HG03025 (cell line): ENCODE measurements around the gene THOC6.
"Not testable (repeated sequence)": the region's sequence is repeated elsewhere in the genome, so short reads cannot be mapped to it uniquely, and the experiment has no call there.

ENCODE experiments used
- ATAC-seq: cut with Tn5 transposase; IDR thresholded peaks from one replicate; pipeline ENCODE4 v1.9.1; 2021; ENCODE audit warnings: mild to moderate bottlenecking, moderate library complexity; ENCODE audit not compliant: unreplicated experiment, low FRiP score

THOC6 gene

GRCh38 chr16:3052571-3053329 is 28.9 kb downstream of the THOC6 start:
- ATAC-seq = not testable (repeated sequence)

- not testable (repeated sequence) for ATAC-seq
Observed at GRCh38 chr16:3053330-3053710, 29.5 kb downstream of the THOC6 start.

GRCh38 chr16:3054965-3055733 is 31.3 kb downstream of the THOC6 start:
- no peak for ATAC-seq

- not testable (repeated sequence) for ATAC-seq
Observed at GRCh38 chr16:3055734-3056115, 31.9 kb downstream of the THOC6 start.

- ATAC-seq = no peak
Observed at GRCh38 chr16:3056336-3057180, 32.7 kb downstream of the THOC6 start.

- no peak for ATAC-seq
Observed at GRCh38 chr16:3057181-3058138, 33.6 kb downstream of the THOC6 start.

- ATAC-seq = no peak
Observed at GRCh38 chr16:3058139-3059030, 34.5 kb downstream of the THOC6 start.

GRCh38 chr16:3059041-3059722 is 35.3 kb downstream of the THOC6 start:
- ATAC-seq = peak; percentile 59

GRCh38 chr16:3059723-3060242 is 35.9 kb downstream of the THOC6 start:
- ATAC-seq = peak; percentile 28

- ATAC-seq = no peak
Observed at GRCh38 chr16:3060339-3061127, 36.7 kb downstream of the THOC6 start.

GRCh38 chr16:3062553-3062952 is 38.7 kb downstream of the THOC6 start:
- no peak for ATAC-seq

GRCh38 chr16:3063625-3064386 is 40.0 kb downstream of the THOC6 start:
- ATAC-seq = no peak

GRCh38 chr16:3065069-3065741 is 41.4 kb downstream of the THOC6 start, which contains the start of gene IL32:
TSS of gene IL32 (plus strand) at chr16:3065640. CDS start at chr16:3065812, 172 bp downstream.
- no peak for ATAC-seq

GRCh38 chr16:3065742-3066439 is 42.1 kb downstream of the THOC6 start:
- no peak for ATAC-seq

- no peak for ATAC-seq
Observed at GRCh38 chr16:3066440-3066748, 42.6 kb downstream of the THOC6 start.
